HG03378 (cell line): Measurements from ENCODE around the gene MOBP.
"Not testable (repeated sequence)": the region's sequence is repeated elsewhere in the genome, so short reads cannot be mapped to it uniquely, and the experiment has no call there.

Experiments
- ATAC-seq: cut with Tn5 transposase; IDR thresholded peaks from one replicate; pipeline ENCODE4 v1.9.1; 2021; ENCODE audit warnings: mild to moderate bottlenecking, moderate library complexity; ENCODE audit not compliant: unreplicated experiment

MOBP gene

GRCh38 chr3:39467394-39468107, at the start of gene MOBP:
Gene MOBP (plus strand): TSS chr3:39467680. CDS start chr3:39502070, 34,390 bp downstream.
- ATAC-seq = no peak

DNA sequence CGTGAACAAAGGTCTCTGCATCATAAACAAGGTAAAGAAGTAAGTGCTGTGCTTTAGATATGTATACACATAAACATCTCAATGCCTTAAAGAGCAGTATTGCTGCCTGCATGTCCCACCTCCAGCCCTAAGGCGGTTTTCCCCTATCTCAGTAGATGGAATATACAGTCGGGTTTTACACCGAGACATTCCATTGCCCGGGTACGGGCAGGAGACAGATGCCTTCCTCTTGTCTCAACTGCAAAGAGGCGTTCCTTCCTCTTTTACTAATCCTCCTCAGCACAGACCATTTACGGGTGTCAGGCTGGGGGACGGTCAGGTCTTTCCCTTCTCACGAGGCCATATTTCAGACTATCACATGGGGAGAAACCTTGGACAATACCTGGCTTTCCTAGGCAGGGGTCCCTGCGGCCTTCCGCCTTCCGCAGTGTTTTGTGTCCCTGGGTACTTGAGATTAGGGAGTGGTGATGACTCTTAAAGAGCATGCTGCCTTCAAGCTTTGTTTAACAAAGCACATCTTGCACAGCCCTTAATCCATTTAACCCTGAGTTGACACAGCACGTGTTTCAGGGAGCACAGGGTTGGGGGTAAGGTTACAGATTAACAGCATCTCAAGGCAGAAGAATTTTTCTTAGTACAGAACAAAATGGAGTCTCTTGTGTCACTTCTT, 48.8 kb upstream of the MOBP start:
- ATAC-seq = not testable (repeated sequence)

- ATAC-seq = no peak
Measured at GRCh38 chr3:39419742-39420315, 47.7 kb upstream of the MOBP start.

DNA sequence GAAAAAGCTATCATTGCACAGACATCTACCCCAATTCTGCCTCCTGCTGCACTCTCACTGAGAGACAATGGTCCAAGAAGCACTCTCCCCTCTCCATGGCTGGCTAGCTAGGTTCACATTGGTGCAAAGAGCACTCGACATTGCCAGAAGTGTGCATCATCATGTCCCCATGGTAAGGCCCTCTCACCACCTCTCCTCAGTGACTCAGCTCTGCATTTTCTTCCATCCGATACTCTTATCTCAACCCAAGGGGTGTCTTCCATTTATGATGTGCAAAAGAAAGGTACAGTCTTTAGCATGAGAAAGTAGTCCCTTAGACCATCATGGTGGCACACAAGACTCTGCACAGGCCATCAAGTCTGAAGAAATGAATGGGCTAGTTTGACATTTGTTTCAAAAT, 46.9 kb upstream of the MOBP start:
- no peak for ATAC-seq

DNA sequence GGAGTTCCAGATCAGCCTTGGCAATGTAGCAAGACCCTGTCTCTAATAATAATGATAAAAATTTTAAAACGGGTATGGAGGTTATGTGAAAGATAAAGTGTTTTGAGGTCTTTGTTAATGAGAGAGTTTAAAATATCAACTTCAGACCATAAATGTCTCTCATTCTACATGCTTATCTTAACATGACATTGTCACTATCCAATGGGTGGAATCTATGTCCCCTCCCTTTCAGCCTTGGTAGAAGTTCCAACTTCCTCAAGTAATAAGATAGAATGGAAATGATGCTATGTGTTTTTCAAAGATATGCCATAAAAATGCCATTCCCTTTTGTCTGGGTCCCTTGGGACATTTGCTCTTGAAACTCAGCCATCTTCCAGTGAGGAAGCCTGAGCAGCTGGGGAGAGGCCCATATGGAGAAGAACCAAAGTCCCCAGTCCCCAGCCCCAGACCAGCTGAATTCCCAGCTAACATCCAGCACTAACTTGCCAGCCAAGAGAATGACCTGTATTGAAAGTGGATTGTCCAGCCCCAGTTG, 44.0 kb upstream of the MOBP start:
- ATAC-seq = no peak

DNA sequence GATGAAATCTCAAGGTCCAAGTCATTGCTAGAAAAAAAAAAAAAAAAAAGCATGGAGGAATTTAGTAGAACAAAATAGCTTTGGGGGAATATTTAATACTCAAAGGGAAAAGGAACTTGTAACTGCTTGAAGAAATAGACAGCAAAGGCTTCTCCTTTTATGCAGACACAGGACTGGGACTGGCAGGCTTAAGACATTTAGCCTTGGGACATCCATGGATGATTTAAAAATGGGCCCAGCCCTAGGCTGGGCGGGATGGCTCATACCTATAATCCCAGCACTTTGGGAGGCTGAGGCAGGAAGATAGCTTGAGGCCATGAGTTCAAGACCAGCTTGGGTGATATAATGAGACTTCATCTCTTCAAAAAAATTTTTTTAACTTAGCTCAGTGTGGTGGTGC, 41.2 kb upstream of the MOBP start:
- ATAC-seq = no peak

GRCh38 chr3:39427506-39427905, 40.0 kb upstream of the MOBP start:
- ATAC-seq = no peak

DNA sequence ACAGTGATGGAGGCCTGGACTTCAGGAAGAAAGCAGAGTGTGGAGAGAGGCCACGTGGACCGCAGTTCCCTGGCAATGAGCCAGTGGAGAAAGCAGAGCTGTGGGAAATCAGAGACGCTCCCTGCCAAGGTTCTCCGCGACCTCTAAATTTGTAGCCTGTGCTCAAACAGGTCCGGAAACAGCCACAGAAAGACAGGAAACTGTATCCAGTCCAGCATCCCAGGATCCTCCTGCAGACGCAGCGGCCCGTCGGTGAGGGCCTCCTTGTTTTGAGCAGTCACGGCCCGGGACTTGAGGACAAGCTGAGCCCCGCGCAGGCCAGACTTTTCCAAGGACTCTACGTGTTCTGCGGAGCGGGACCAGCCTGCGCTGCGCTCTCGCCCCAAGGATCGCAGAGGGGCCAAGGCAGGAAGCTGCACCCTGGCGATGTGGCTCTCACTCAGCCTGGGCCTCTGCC, 38.7 kb upstream of the MOBP start:
- no peak for ATAC-seq

DNA sequence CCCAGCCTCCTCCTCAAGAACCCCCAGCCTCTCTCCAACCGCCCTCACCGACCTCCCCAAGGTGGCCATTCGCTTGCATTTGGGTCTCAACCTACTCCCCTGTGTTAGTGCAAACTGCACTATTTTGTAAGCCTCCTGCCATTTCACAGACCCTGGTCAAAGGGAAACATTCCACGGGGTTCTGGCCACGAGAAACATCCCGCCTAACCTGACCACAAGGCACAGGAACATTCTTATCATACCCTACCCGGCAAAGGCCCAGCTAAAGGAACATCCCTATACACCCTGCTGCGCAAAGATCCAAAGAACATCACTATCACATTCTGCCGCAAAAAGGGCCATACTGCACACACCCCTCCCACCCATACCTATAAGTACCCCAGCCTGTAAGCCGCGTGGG, 38.0 kb upstream of the MOBP start:
- ATAC-seq = no peak

GRCh38 chr3:39432342-39432741, 35.1 kb upstream of the MOBP start:
- no peak for ATAC-seq

DNA sequence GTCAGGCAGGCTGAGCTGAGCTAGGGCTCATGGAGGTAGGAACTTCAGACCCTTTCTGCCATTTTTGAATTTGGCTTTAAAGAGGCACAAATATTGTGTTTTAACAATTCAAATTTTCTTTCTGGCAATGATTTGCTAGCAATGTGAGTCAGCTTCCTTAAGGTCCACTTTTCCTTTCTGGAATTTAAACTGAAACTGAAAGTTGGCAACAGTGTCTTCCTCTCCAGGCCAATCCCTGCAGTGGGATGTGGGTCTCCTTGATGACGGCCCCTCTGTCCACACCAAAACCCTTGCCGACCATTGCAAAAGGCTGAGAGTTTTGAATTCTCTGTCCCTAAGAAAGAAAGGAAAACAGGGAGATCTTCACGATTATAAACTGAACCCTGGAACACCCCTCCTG, 33.8 kb upstream of the MOBP start:
- ATAC-seq = no peak

DNA sequence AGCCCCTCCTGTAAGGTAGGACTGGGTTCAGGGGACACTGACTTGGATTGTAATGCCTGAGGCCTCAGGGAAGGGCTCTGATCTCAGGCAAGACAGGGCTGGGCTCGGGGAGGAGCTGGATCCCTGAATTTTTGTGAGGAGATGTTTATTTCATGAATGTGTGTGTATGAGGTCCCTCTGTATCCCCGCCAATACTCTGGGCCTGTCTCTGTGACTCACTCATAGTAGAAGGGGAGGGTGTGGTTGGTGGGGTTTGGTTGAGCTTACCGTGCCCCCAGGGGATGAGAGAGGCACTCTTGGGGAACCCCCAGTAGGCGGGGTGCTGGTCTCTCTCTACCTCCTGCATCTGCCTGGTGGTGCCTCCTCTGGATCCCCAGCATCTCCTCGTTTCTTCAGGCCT, 32.9 kb upstream of the MOBP start:
- ATAC-seq = peak; percentile 79

GRCh38 chr3:39435006-39435748, 32.3 kb upstream of the MOBP start:
- ATAC-seq = no peak

- no peak for ATAC-seq
Measured at GRCh38 chr3:39438880-39439279, 28.6 kb upstream of the MOBP start.

GRCh38 chr3:39440316-39440715, 27.2 kb upstream of the MOBP start:
- ATAC-seq = no peak

- ATAC-seq = no peak
Measured at GRCh38 chr3:39443530-39443929, 23.9 kb upstream of the MOBP start.

DNA sequence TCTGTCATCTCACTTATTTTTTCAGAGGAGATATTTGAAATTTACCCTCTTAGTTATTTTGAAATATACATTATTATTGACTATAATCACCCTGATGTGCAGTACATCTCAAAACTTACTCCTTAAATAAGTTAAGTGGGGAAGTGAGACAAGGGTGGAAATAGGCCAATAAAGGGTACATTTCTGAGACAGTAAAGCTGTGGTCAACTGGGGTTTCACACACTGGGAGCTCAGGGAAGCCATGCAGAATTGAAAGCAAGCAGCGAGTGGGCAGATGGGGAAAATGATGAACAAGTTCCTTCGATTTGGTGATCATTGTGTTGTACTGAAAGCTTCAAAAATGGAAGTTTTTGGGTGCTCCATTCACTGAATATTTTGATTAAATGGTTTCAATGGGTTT, 21.6 kb upstream of the MOBP start:
- no peak for ATAC-seq

GRCh38 chr3:39446444-39446843, 21.0 kb upstream of the MOBP start:
- no peak for ATAC-seq

DNA sequence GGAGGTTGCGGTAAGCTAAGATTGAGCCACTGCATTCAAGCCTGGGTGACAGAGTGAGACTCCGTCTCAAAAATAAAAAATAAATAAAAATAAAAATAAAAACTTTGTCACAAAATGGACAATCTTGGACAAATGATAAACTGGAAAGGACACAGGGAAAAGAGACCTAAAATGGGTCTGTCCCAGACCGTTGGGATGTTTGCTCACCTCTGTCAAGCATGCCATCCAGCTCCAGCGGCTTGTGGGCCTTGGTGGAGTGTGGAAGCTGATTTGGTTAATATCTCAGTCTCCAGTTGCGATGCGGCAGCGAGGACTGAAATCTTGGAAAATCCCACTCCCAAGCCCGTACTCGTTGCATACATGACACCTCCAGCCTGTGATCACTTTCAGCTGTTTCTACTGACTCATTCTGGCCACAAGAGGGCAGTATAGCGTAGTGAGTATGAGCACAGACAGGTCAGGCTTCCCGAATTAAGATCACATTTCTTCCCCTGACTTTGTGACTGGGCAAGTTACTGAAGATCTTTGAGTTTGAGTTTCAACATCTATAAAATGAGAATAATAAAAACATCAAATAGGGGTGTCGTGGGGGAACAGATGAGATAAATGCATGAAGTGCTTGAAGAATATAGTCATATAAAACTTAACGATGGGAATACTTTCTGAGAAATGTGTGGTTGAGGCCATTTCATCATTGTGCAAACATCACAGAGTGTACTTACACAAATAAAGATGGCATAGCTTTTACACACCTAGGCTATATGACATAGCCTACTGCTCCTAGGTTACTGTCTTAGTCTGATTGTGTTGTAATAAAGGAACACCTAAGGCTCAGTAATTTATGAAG, 19.6 kb upstream of the MOBP start:
- ATAC-seq = peak; percentile 81

GRCh38 chr3:39448506-39449233, 18.8 kb upstream of the MOBP start:
- no peak for ATAC-seq
